Amniotic epithelial cell (primary cell): ENCODE results near the gene LEPROT.

ENCODE experiments used
- DNase-seq: peaks from one replicate; pipeline ENCODE4 v3.0.0-alpha.2; 2010; ENCODE audit warnings: low read depth

LEPROT gene

DNA sequence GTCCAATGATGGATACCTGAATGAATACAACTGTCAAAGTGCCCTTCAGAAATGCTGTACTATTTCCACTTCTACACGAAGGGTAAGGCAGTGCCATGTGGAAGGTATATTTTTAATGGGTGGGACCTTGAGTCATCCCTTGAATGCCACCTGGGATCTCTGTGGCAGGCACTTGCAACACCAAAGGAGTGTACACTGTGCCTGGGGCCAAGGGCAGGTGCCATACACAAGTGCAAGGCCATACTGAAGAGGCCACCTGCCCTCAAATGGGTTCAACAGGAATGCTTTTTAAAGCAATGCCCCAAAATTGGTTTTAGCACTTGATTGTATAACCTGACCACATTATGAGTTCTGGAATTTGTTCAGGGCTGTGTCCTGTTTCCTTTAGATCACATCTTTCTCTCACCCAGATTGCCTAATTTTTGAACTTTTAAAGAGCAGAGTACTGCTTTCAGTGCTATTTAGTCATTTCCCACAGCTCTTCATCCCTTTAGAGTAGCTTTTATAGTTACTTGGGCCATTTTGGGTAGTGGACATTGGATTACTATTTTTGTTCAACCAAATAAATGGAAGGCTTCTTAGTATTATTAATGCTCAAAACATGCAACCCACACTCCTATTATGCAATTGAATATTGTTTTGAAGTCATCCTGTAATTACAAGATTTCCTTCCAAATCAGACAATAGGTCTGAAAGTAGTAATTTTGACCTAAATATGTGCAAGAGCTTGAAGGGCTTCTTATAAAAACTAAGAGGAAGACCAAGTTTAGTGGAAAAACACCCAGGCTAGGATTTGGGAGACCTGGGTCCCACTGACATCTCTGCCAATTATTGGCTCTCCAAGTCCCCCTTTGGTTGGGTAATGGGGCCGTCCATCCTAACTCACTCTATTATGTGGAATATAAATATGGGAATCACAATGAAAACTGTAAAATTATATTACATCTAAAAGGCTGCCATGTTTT, 57.2 kb downstream of the LEPROT start:
- DNase-seq = no peak

DNA sequence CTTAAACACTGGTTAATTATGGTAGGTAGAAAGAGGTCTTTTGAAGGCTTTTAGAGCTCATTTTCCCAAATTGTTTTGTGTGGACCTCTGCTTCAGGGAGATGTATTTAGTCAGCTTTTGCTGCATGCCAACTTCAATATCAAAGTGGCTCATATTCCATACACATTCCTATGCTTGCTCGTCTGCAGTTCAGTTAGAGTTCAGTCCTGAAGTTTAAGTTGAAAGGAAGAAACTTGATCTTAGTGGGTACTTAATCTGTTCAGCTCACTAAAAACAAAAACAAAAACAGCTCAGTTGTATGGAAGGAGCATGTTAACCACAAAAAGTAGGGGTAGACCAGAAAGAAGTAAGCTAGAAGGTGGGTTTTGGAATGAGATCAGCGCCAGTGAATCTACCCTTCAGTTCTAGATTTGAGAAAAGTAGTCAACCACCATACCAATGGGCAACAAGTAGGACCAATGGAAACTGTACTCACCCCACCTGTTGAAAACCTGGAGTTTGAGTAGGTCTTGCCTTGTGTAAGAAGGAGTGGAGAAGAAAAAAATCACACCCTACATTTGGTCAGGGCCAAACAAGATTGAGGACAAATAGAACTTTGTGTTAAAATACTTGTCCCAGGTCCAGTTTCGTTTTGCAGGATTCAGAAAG, 58.0 kb downstream of the LEPROT start:
- DNase-seq = no peak

DNA sequence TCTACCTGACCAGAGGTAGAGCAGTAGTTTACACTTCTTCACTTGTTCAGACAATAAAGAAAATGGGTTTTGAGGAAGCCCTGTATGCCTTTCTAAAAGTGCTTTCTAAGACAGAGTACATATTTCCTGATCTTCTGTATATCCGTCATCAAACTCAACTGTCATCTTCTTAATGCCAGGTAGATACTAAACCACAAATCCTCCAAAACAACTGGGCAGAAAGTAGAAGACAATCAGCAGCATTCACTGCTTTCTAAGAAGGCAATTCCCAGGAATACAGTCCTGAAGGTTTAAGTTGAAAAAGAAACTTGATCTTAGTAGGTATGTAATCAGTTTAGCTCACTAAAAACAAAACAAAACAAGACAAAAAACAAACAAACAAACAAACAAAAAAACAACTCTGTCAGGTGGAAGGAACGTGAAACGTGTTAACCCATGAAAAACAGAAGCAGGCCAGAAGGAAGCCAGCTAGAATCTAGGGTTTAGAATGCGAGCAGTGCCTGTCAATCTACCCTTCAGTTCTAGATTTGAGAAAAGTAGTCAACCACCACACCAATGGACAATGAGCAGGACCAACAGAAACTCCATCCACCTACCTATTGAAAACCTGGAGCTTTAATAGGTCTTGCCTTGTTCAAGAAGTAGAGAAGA, 59.2 kb downstream of the LEPROT start:
- no peak for DNase-seq

DNA sequence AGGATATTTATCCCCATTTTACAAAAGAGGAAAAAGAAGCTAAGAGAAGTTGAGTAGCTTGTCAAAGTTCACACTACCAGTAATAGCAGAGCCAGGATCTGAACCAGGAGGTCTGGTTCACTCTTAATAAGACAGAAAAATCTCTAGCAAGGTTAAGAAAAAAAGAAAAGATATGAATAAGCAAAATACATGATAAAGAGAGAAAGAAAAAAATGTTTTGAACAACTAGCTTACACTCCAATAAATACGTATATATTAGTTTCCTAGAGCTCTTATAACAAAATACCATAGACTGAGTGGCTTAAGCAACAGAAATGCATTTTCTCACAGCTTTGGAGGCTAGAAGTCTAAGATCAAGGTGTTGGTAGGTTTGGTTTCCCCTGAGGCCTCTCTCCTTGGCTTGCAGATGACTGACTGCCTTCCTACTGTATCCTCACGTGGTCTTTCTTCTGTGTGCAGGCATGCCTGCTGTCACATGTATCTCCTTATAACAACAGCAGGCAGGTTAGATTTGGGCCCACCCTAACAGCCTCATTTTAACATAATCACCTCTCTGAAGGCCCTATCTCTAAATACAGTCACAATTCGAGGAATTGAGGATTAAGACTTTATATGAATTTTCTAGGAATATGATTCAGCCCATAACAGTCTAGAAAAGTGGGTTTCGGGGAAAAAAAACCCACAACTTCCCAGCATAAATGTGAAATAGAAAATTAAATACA, 60.4 kb downstream of the LEPROT start:
- no peak for DNase-seq

DNA sequence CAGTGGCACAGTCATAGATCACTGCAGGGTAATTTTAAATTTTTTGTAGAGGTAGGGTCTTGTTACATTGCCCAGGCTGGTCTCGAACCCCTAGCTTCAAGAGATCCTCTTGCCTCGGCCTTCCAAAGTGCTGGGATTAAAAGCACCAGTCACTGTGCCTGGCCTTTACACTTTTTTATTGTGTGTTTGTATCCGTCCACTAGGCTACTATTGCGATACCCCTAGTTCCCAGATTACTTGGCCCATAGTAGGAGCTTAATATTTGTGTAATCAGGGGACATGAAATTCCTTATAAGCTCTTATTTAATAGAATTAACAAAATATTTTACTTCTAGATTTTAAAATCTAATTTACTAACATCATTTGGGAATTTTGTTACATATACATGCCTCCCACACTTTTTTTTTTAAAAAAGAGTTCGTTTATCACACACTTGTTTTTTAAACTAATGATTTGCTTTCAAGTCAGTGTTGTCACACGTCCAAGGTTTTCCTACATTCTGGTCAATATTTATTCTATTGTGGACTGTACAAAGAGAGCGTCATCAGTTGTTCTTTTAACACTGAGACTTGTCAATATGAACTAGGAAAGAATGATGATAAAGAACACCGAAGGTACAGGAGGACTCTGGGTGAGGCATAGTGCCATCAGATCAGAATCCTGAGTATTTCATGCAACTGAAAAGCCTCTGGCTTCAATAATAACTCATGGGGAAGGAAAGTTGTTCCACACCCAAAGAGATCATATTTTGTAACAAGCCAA, 63.7 kb downstream of the LEPROT start:
- no peak for DNase-seq
